T-cell (primary cell): Measurements from ENCODE around the gene SLC17A5. TPM values are rescaled to one million over a fixed set of nuclear protein-coding genes. Genes with fewer than 3 reads are reported as not detected.
"Not testable (repeated sequence)": the region's sequence is repeated elsewhere in the genome, so short reads cannot be mapped to it uniquely, and the experiment has no call there.

Experiments used
- ATAC-seq, 4 experiments: fragments of 200-7000 bp in 3 of 4; fragments of 150-1000 bp in 1 of 4; cut with Tn5 transposase; replicated peaks in 1 of 4; 1 replicate in 3 of 4; 2 replicates in 1 of 4; pipeline ENCODE4 v1.10.0; 2021; ENCODE audit warnings: moderate library complexity in 3 of 4, mild to moderate bottlenecking in 2 of 4, moderate number of reproducible peaks in 1 of 4
- CTCF ChIA-PET, 2 donors: fragments of 300-600 bp; sonication (Branson Sonifier 250); formaldehyde crosslinking; loops; one replicate each; lab custom pipeline; 2022; ENCODE audit warnings: antibody characterized with exemption in 2 of 2; lab: Charles Lee
- POLR2A ChIA-PET, 2 donors: fragments of 300-600 bp; sonication (Branson Sonifier 250); formaldehyde crosslinking; loops; one replicate each; lab custom pipeline; 2022; ENCODE audit warnings: antibody characterized with exemption in 2 of 2; lab: Charles Lee
- DNase-seq, 35 experiments: peaks; one replicate each; pipeline versions ENCODE4 v3.0.0 to v3.0.0-alpha.2; 2013 to 2023
- H3K27ac ChIP-seq: one replicate; pipeline ENCODE4 v1.5.1; 2013; ENCODE audit warnings: low read length
- H3K27me3 ChIP-seq, 2 experiments: replicated peaks in 1 of 2; 1 replicate in 1 of 2; 2 replicates in 1 of 2; pipeline versions ENCODE4 v1.6.1 to v1.7.0; 2013; ENCODE audit warnings: low read length in 1 of 2, mixed read lengths in 1 of 2; ENCODE audit not compliant: control insufficient read depth in 2 of 2, insufficient read depth in 2 of 2; ENCODE audit errors: extremely low read depth in 1 of 2
- H3K36me3 ChIP-seq, 2 donors: 1 replicate in 1 of 2; 2 replicates in 1 of 2; pipeline versions ENCODE4 v1.6.1 to v1.7.0; 2013; ENCODE audit warnings: low read length in 1 of 2; ENCODE audit not compliant: control insufficient read depth in 2 of 2, insufficient read depth in 1 of 2; ENCODE audit errors: extremely low read depth in 1 of 2
- H3K4me1 ChIP-seq, 2 experiments: 1 replicate in 1 of 2; 2 replicates in 1 of 2; pipeline versions ENCODE4 v1.6.1 to v1.7.0; 2013; ENCODE audit warnings: low read length in 2 of 2, mixed read lengths in 1 of 2; ENCODE audit not compliant: insufficient read depth in 2 of 2, control insufficient read depth in 1 of 2; ENCODE audit errors: extremely low read depth in 1 of 2
- H3K4me3 ChIP-seq, 2 donors: 1 replicate in 1 of 2; 2 replicates in 1 of 2; pipeline versions ENCODE4 v1.5.1 to v1.7.0; 2013; ENCODE audit warnings: mild to moderate bottlenecking in 2 of 2, low read length in 1 of 2, moderate library complexity in 1 of 2; ENCODE audit not compliant: control insufficient read depth in 1 of 2; ENCODE audit errors: extremely low read depth in 1 of 2
- H3K9me3 ChIP-seq: 2 replicates; pipeline ENCODE4 v1.7.0; 2013
- H3K27ac Mint-ChIP-seq, 2 donors: one replicate each; pipeline ENCODE4 v1.8.0; 2020 to 2021; ENCODE audit warnings: mild to moderate bottlenecking in 2 of 2, mixed read lengths in 2 of 2
- H3K27me3 Mint-ChIP-seq, 2 donors: one replicate each; pipeline ENCODE4 v1.8.0; 2021 to 2022; ENCODE audit warnings: mixed read lengths in 2 of 2
- H3K36me3 Mint-ChIP-seq: one replicate; pipeline ENCODE4 v1.8.0; 2021; ENCODE audit warnings: mixed read lengths
- H3K4me1 Mint-ChIP-seq, 3 donors: one replicate each; pipeline ENCODE4 v1.8.0; 2020 to 2022; ENCODE audit warnings: mixed read lengths in 3 of 3, mild to moderate bottlenecking in 1 of 3
- H3K4me3 Mint-ChIP-seq, 3 donors: one replicate each; pipeline ENCODE4 v1.8.0; 2020 to 2022; ENCODE audit warnings: mild to moderate bottlenecking in 3 of 3, mixed read lengths in 3 of 3, moderate library complexity in 3 of 3
- H3K9me3 Mint-ChIP-seq, 3 donors: one replicate each; pipeline ENCODE4 v1.8.0; 2020 to 2022; ENCODE audit warnings: mixed read lengths in 3 of 3
- WGBS: methylation state at CpG from one replicate; pipeline ENCODE4 v1.1.5; 2013; ENCODE audit warnings: missing lambda C conversion rate; ENCODE audit not compliant: insufficient coverage; 5-methylcytosine and 5-hydroxymethylcytosine counted together
- total RNA-seq, 35 experiments: library from RNA in 6 of 35; stranded (reverse) in 6 of 35; fragments of 120-200 nt in 1 of 35; gene quantifications; one replicate each; pipeline versions ENCODE4 v1.2.1 to v1.2.4 and lab custom pipeline; 2013 to 2026

Gene SLC17A5
- total RNA-seq, 5 donors from 2014 or later (not counting 1 experiment from before 2014, with no cell fraction given): 6.4 to 15.0 (median 9.4) TPM

GRCh38 chr6:73580247-73581149, 73.3 kb downstream of the SLC17A5 start:
- Histone ChIP-seq H3K4me1 (peaks cover 6 to 25% of the 10 kb centered on the region in 2 experiments), H3K36me3 (no peaks in the 10 kb centered on the region), H3K27ac (peak overlapping the region; percentile 86), H3K4me3 (peak overlapping the region; percentile 23 to 24), H3K9me3 (no peaks in the 10 kb centered on the region), H3K27me3 (no peaks in the 10 kb centered on the region)
- WGBS: 23% methylated on average over 15 of the region's 21 CpGs
- CTCF ChIA-PET: interaction anchor here (0.5 to 2.1 kb wide), 8 partner anchors 25 to 147 kb away, joined by 3 to 9 read pairs (median 6); partner anchors contain the start of gene MTO1 (in 1 of the 2)
- Mint-ChIP-seq H3K4me3 (peak overlapping the region; percentile 57 to 72 (median 62)), H3K27me3 (no peaks in the 10 kb centered on the region), H3K27ac (peak overlapping the region; percentile 94 to 98), H3K9me3 (peaks cover 0 to 6% (median 0%) of the 10 kb centered on the region in 3 donors), H3K36me3 (peaks cover 6% of the 10 kb centered on the region), H3K4me1 (peaks cover 16 to 32% (median 20%) of the 10 kb centered on the region in 3 donors)
- peak; percentile 70 to 88 (median 82) for ATAC-seq
- DNase-seq: peak in 30 of 35 experiments; percentile 3 to 71 (median 22)
- POLR2A ChIA-PET: interaction anchor here (0.5 to 1.4 kb wide), 7 partner anchors 33 to 67 kb away, joined by 3 to 8 read pairs (median 3); no protein-coding TSS in a partner anchor

- Histone ChIP-seq H3K9me3 (no peaks in the 10 kb centered on the region), H3K4me1 (peaks cover 3 to 20% of the 10 kb centered on the region in 2 experiments), H3K27me3 (no peaks in the 10 kb centered on the region), H3K4me3 (no peak overlapping the region), H3K36me3 (no peaks in the 10 kb centered on the region), H3K27ac (peak overlapping the region; percentile 86)
- peak in 1 of 35 experiments; percentile 9 for DNase-seq
- Mint-ChIP-seq H3K9me3 (peaks cover 0 to 7% (median 0%) of the 10 kb centered on the region in 3 donors), H3K4me3 (peak overlapping the region in 2 of 3 donors; percentile 62 to 72), H3K27me3 (no peaks in the 10 kb centered on the region), H3K27ac (peak overlapping the region; percentile 94 to 98), H3K4me1 (peaks cover 9 to 27% (median 15%) of the 10 kb centered on the region in 3 donors), H3K36me3 (peaks cover 6% of the 10 kb centered on the region)
- WGBS: no CpG with 5 or more reads among the region's 4 CpGs
- peak in 1 of 4 experiments; percentile 16 for ATAC-seq
- ChIA-PET CTCF (interaction anchor here (0.5 to 2.1 kb wide), 8 partner anchors 9 to 146 kb away, joined by 3 to 9 read pairs (median 6); no protein-coding TSS in a partner anchor), POLR2A (interaction anchor here (0.5 to 1.4 kb wide), 7 partner anchors 24 to 74 kb away, joined by 3 to 8 read pairs (median 5); partner anchors contain the start of gene SLC17A5 (in 1 of the 2))
These were observed 73.9 kb downstream of the SLC17A5 start for GRCh38 chr6:73579851-73580246.

- WGBS: 92% methylated on average over 2 of the region's 4 CpGs
These were observed 74.4 kb downstream of the SLC17A5 start for GRCh38 chr6:73579389-73579788.

GRCh38 chr6:73577676-73578075, 76.1 kb downstream of the SLC17A5 start:
- no peak overlapping the region for H3K4me3 Mint-ChIP-seq
- DNase-seq (no peak), ATAC-seq (no peak)
- H3K27ac ChIP-seq: no peak overlapping the region
- WGBS: 100% methylated on average over 1 of the region's 2 CpGs
- no peaks in the 10 kb centered on the region for H3K27me3 Mint-ChIP-seq
- ChIA-PET POLR2A (no interaction called here), CTCF (interaction anchor here in 1 of 2 donors (1.0 kb wide), 1 partner anchor 126 kb away, joined by 3 read pairs; no protein-coding TSS in a partner anchor)
- no peak overlapping the region for H3K27ac Mint-ChIP-seq
- H3K4me3 ChIP-seq: no peak overlapping the region
- H3K4me1 Mint-ChIP-seq: peaks cover 9 to 27% (median 15%) of the 10 kb centered on the region in 3 donors
- peaks cover 0 to 7% (median 0%) of the 10 kb centered on the region in 3 donors for H3K9me3 Mint-ChIP-seq
- H3K36me3 ChIP-seq: no peaks in the 10 kb centered on the region
- peaks cover 6% of the 10 kb centered on the region for H3K36me3 Mint-ChIP-seq
- H3K27me3 ChIP-seq: no peaks in the 10 kb centered on the region
- no peaks in the 10 kb centered on the region for H3K9me3 ChIP-seq
- peaks cover 3 to 20% of the 10 kb centered on the region in 2 experiments for H3K4me1 ChIP-seq

More at GRCh38 chr6:73579389-73579788, 74.4 kb downstream of the SLC17A5 start:
- Histone ChIP-seq H3K36me3 (no peaks in the 10 kb centered on the region), H3K4me3 (no peak overlapping the region), H3K4me1 (peaks cover 3 to 20% of the 10 kb centered on the region in 2 experiments), H3K27me3 (no peaks in the 10 kb centered on the region), H3K27ac (peak overlapping the region; percentile 86), H3K9me3 (no peaks in the 10 kb centered on the region)
- ChIA-PET CTCF (interaction anchor here (0.7 kb wide), 2 partner anchors 9 to 48 kb away, joined by 3 to 7 read pairs; no protein-coding TSS in a partner anchor), POLR2A (interaction anchor here (0.7 kb wide), 3 partner anchors 24 to 75 kb away, joined by 3 to 8 read pairs (median 5); partner anchors contain the start of gene SLC17A5 (in 1 of the 2))
- DNase-seq (peak in 1 of 35 experiments; percentile 1), ATAC-seq (no peak)
- Mint-ChIP-seq H3K4me1 (peaks cover 9 to 27% (median 15%) of the 10 kb centered on the region in 3 donors), H3K36me3 (peaks cover 6% of the 10 kb centered on the region), H3K27me3 (no peaks in the 10 kb centered on the region), H3K4me3 (no peak overlapping the region), H3K9me3 (peaks cover 0 to 7% (median 0%) of the 10 kb centered on the region in 3 donors), H3K27ac (peak overlapping the region; percentile 16 to 98)

- not testable (repeated sequence) for H3K27ac ChIP-seq, H3K4me1 Mint-ChIP-seq, H3K9me3 Mint-ChIP-seq, H3K27ac Mint-ChIP-seq, H3K36me3 ChIP-seq, H3K4me1 ChIP-seq, H3K9me3 ChIP-seq, DNase-seq, H3K4me3 ChIP-seq, H3K27me3 ChIP-seq, H3K4me3 Mint-ChIP-seq, H3K27me3 Mint-ChIP-seq, H3K36me3 Mint-ChIP-seq, ATAC-seq
- ChIA-PET CTCF (interaction anchor here (0.6 to 0.7 kb wide), 2 partner anchors 35 to 57 kb away, joined by 3 to 4 read pairs; no protein-coding TSS in a partner anchor), POLR2A (interaction anchor here in 1 of 2 donors (0.6 kb wide), 1 partner anchor 88 kb away, joined by 7 read pairs; no protein-coding TSS in a partner anchor)
- WGBS: 94% methylated on average over 9 of the region's 32 CpGs
These were observed 81.3 kb downstream of the SLC17A5 start for GRCh38 chr6:73572531-73572930.
